H1 (cell line): Measurements from ENCODE around the gene DNASE1. TPM values are rescaled to one million over a fixed set of nuclear protein-coding genes. Genes with fewer than 3 reads are reported as not detected.

Experiments
- CTCF ChIA-PET: fragments of 300-600 bp; sonication (Branson Sonifier 250); formaldehyde crosslinking; loops from one replicate; lab custom pipeline; 2021; ENCODE audit not compliant: partially characterized antibody; lab: Charles Lee
- POLR2A ChIA-PET: fragments of 300-600 bp; sonication (Branson Sonifier 250); formaldehyde crosslinking; loops from one replicate; lab custom pipeline; 2021; ENCODE audit warnings: inconsistent platforms; ENCODE audit not compliant: partially characterized antibody; lab: Charles Lee
- DNase-seq, 2 experiments: peaks; one replicate each; pipeline versions ENCODE4 v3.0.0 to v3.0.0-alpha.2; 2010 to 2022; ENCODE audit warnings: low spot score in 2 of 2, low read depth in 1 of 2, mixed read lengths in 1 of 2
- FAIRE-seq: peaks from 2 replicates; lab custom pipeline; 2011; peaks lifted over from hg19 to GRCh38; lab: Jason Lieb, UNC
- H2AFZ ChIP-seq: 2 replicates; pipeline ENCODE4 v1.8.1; 2012; ENCODE audit warnings: low read length, inconsistent platforms
- H2AK5ac ChIP-seq: 2 replicates; pipeline ENCODE4 v1.6.1; 2013; ENCODE audit warnings: low read depth, low read length
- H2BK120ac ChIP-seq: replicated peaks from 2 replicates; pipeline ENCODE3; 2013; ENCODE audit warnings: low read depth, low read length, inconsistent platforms
- H2BK12ac ChIP-seq: 2 replicates; pipeline ENCODE4 v1.6.1; 2013; ENCODE audit warnings: low read depth, low read length
- H2BK15ac ChIP-seq: 2 replicates; pipeline ENCODE4 v1.6.1; 2013; ENCODE audit warnings: low read length
- H2BK20ac ChIP-seq: 2 replicates; pipeline ENCODE4 v1.6.1; 2013; ENCODE audit warnings: low read length
- H2BK5ac ChIP-seq: 2 replicates; pipeline ENCODE4 v1.6.1; 2013; ENCODE audit warnings: low read depth, low read length
- H3K14ac ChIP-seq: 2 replicates; pipeline ENCODE4 v1.6.1; 2013; ENCODE audit warnings: inconsistent platforms; ENCODE audit not compliant: insufficient read length
- H3K18ac ChIP-seq: 2 replicates; pipeline ENCODE4 v1.6.1; 2013; ENCODE audit warnings: low read length; ENCODE audit errors: extremely low read depth
- H3K23ac ChIP-seq: 2 replicates; pipeline ENCODE4 v1.6.1; 2013; ENCODE audit warnings: inconsistent platforms; ENCODE audit not compliant: insufficient read length
- H3K23me2 ChIP-seq: 2 replicates; pipeline ENCODE4 v1.6.1; 2013; ENCODE audit warnings: low read depth, low read length
- H3K27ac ChIP-seq: 2 replicates; pipeline ENCODE4 v1.6.1; 2011; ENCODE audit warnings: low read depth, low read length, inconsistent platforms
- H3K27me3 ChIP-seq, 4 experiments: replicated peaks in 1 of 4; 1 replicate in 1 of 4; 2 replicates in 3 of 4; pipeline versions ENCODE4 v1.6.1 to v1.8.1; 2011 to 2013; ENCODE audit warnings: low read length in 3 of 4, mild to moderate bottlenecking in 3 of 4, inconsistent platforms in 2 of 4, mixed read lengths in 2 of 4, moderate library complexity in 1 of 4; ENCODE audit not compliant: control insufficient read depth in 3 of 4, insufficient read depth in 3 of 4; ENCODE audit errors: extremely low read depth in 1 of 4
- H3K36me3 ChIP-seq, 4 experiments: 2 replicates each; pipeline versions ENCODE4 v1.6.1 to v1.8.1; 2011 to 2013; ENCODE audit warnings: mild to moderate bottlenecking in 4 of 4, low read length in 3 of 4, moderate library complexity in 2 of 4, control low read depth in 1 of 4, inconsistent platforms in 1 of 4; ENCODE audit not compliant: insufficient read depth in 4 of 4, control insufficient read depth in 2 of 4
- H3K4ac ChIP-seq: replicated peaks from 2 replicates; pipeline ENCODE3; 2013; ENCODE audit warnings: low read length, low read depth, mixed read lengths, inconsistent platforms; ENCODE audit not compliant: insufficient read length
- H3K4me1 ChIP-seq, 4 experiments: replicated peaks in 1 of 4; 1 replicate in 1 of 4; 2 replicates in 3 of 4; pipeline versions ENCODE4 v1.6.1 to v1.8.1; 2011 to 2013; ENCODE audit warnings: low read length in 3 of 4, inconsistent platforms in 2 of 4, mixed read lengths in 1 of 4; ENCODE audit not compliant: insufficient read depth in 4 of 4, control insufficient read depth in 3 of 4
- H3K4me2 ChIP-seq, 2 experiments: 2 replicates each; pipeline versions ENCODE4 v1.6.1 to v1.8.1; 2011 to 2013; ENCODE audit warnings: low read depth in 2 of 2, low read length in 2 of 2, control low read depth in 1 of 2, inconsistent platforms in 1 of 2, mild to moderate bottlenecking in 1 of 2; ENCODE audit not compliant: insufficient read depth in 1 of 2
- H3K4me3 ChIP-seq, 4 experiments: fragments of 200-600, 300-600 bp in 1 of 4; sonication (generic), shearing (Covaris generic), sonication (Bioruptor Twin) in 1 of 4; 2 replicates each; pipeline versions ENCODE4 v1.5.1 to v1.8.1; 2011 to 2016; ENCODE audit warnings: low read length in 4 of 4, low read depth in 3 of 4, control low read depth in 2 of 4, inconsistent platforms in 2 of 4, mild to moderate bottlenecking in 2 of 4, mixed read lengths in 1 of 4, moderate library complexity in 1 of 4; ENCODE audit not compliant: insufficient read depth in 2 of 4; ENCODE audit errors: extremely low read depth in 1 of 4
- H3K56ac ChIP-seq: replicated peaks from 2 replicates; pipeline ENCODE3; 2013; ENCODE audit warnings: low read depth, mild to moderate bottlenecking, mixed read lengths, low read length, inconsistent platforms; ENCODE audit not compliant: insufficient read length
- H3K79me1 ChIP-seq: 2 replicates; pipeline ENCODE4 v1.6.1; 2013; ENCODE audit warnings: low read depth, low read length, control low read depth
- H3K79me2 ChIP-seq, 2 experiments: 2 replicates each; pipeline versions ENCODE4 v1.6.1 to v1.8.1; 2012 to 2013; ENCODE audit warnings: low read length in 2 of 2, mild to moderate bottlenecking in 2 of 2, inconsistent platforms in 1 of 2; ENCODE audit not compliant: insufficient read depth in 2 of 2, control insufficient read depth in 1 of 2
- H3K9ac ChIP-seq, 4 experiments: replicated peaks in 1 of 4; 1 replicate in 1 of 4; 2 replicates in 3 of 4; pipeline versions ENCODE4 v1.6.1 to v1.8.1; 2011 to 2013; ENCODE audit warnings: low read depth in 3 of 4, low read length in 3 of 4, control low read depth in 2 of 4, mild to moderate bottlenecking in 2 of 4, moderate library complexity in 2 of 4, inconsistent platforms in 1 of 4; ENCODE audit errors: extremely low read depth in 1 of 4
- H3K9me3 ChIP-seq, 2 experiments: 2 replicates each; pipeline versions ENCODE4 v1.6.1 to v1.8.1; 2012 to 2013; ENCODE audit warnings: mild to moderate bottlenecking in 2 of 2, moderate library complexity in 2 of 2, control low read depth in 1 of 2, inconsistent platforms in 1 of 2, low read depth in 1 of 2, low read length in 1 of 2, mixed read lengths in 1 of 2; ENCODE audit not compliant: insufficient read depth in 2 of 2
- H4K20me1 ChIP-seq, 2 experiments: replicated peaks in 1 of 2; 2 replicates each; pipeline versions ENCODE3 to v1.8.1; 2011 to 2013; ENCODE audit warnings: inconsistent platforms in 2 of 2, low read length in 2 of 2, mild to moderate bottlenecking in 1 of 2; ENCODE audit not compliant: insufficient read depth in 2 of 2, control insufficient read depth in 1 of 2
- H4K5ac ChIP-seq: 2 replicates; pipeline ENCODE4 v1.6.1; 2013; ENCODE audit warnings: low read length, low read depth, mixed read lengths, inconsistent platforms; ENCODE audit not compliant: insufficient read length
- H4K8ac ChIP-seq: 2 replicates; pipeline ENCODE4 v1.8.0; 2013; ENCODE audit warnings: mild to moderate bottlenecking, moderate library complexity, low read length, inconsistent platforms; ENCODE audit not compliant: insufficient read depth; ENCODE audit errors: extremely low read depth
- H4K91ac ChIP-seq: replicated peaks from 2 replicates; pipeline ENCODE3; 2013; ENCODE audit warnings: low read length, mixed read lengths, inconsistent platforms; ENCODE audit not compliant: insufficient read length
- CHD2 ChIP-seq: IDR thresholded peaks from 2 replicates; pipeline ENCODE4 v1.6.1; 2012; ENCODE audit warnings: low read length, improper control_type of control experiment
- NANOG ChIP-seq: IDR thresholded peaks from 2 replicates; pipeline ENCODE4 v1.6.1; 2011; ENCODE audit warnings: low read length, low read depth, mild to moderate bottlenecking, inconsistent platforms; ENCODE audit not compliant: insufficient read depth, poor library complexity, severe bottlenecking
- RAD21 ChIP-seq, 2 experiments: IDR thresholded peaks in 1 of 2; conservative IDR thresholded peaks in 1 of 2; 2 replicates each; pipeline ENCODE4 v1.6.1; 2011; ENCODE audit warnings: low read depth in 2 of 2, low read length in 2 of 2, improper control_type of control experiment in 1 of 2, inconsistent platforms in 1 of 2, mild to moderate bottlenecking in 1 of 2, moderate library complexity in 1 of 2
- TBP ChIP-seq: IDR thresholded peaks from 2 replicates; pipeline ENCODE4 v1.6.1; 2011; ENCODE audit warnings: low read depth, low read length, improper control_type of control experiment
- WGBS, 2 experiments: shearing (Covaris generic) in 1 of 2; methylation state at CpG; one replicate each; pipeline versions ENCODE4 v1.1.6 to v1.1.7; 2013 to 2015; ENCODE audit warnings: low lambda C conversion rate in 2 of 2, mixed read lengths in 2 of 2, inconsistent platforms in 1 of 2, low coverage in 1 of 2, missing lambda C conversion rate in 1 of 2; ENCODE audit not compliant: insufficient replicate concordance in 2 of 2, insufficient coverage in 1 of 2, insufficient read length in 1 of 2; ENCODE audit errors: extremely low coverage in 1 of 2, missing lambda C conversion rate in 1 of 2; 5-methylcytosine and 5-hydroxymethylcytosine counted together
- polyA plus RNA-seq, 7 experiments: library from polyadenylated mRNA; depleted of rRNA in 3 of 7; stranded (reverse) in 5 of 7; unstranded in 2 of 7; fragments of >200 nt in 5 of 7; fragments of 200-250 nt in 2 of 7; gene quantifications; 1 replicate in 5 of 7; 2 replicates in 1 of 7; 4 replicates in 1 of 7; pipeline versions ENCODE4 v1.2.1 to v1.2.3, GENCODE V29; 2011 to 2013; ENCODE audit warnings: missing spikeins in 2 of 7, mixed read lengths in 2 of 7
- total RNA-seq: library from RNA; stranded (reverse); fragmentation: NEBNext Ultra II Directional; extraction: Animal tissue kit (Norgen Biotek cat#: 25700); gene quantifications from 2 replicates; pipeline ENCODE4 v1.2.1, GENCODE V29; 2021
- TF ChIP-seq, protein P1 (sequence below), 3 experiments: IDR thresholded peaks; 1 replicate in 2 of 3; 2 replicates in 1 of 3; pipeline versions ENCODE4 v1.5.1 to v1.6.1; 2011; ENCODE audit warnings: low read length in 3 of 3, mild to moderate bottlenecking in 3 of 3, inconsistent platforms in 2 of 3, low read depth in 1 of 3, moderate library complexity in 1 of 3; ENCODE audit not compliant: insufficient read depth in 1 of 3; ENCODE audit errors: control extremely low read depth in 1 of 3

Gene DNASE1
- total and polyA plus RNA-seq, 2 of the 8 experiments (the other 6 are each of a cell fraction or from before 2014, with no cell fraction given) = 11.5 to 16.7 TPM

DNA sequence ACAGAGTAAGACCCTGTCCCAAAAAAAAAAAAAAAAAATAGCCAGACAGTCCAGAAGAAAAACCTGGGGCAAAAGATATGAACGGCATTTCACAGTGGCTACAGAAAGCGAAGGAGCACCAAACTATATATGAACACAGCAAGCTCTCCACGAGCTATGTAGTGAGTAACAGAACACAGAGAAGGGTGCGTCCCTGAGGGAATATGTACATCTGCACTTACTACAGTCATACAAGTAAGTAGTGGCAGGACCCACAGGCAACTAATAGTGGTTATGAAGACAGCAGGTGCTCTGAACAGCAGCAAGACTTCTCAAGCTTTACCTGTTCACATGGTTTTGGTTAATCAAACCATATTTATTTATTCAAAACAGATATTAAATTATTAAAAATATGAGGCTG, 47.0 kb downstream of the DNASE1 start:
- Histone ChIP-seq H3K9me3 (no peaks in the 10 kb centered on the region), H4K20me1 (peaks cover 2% of the 10 kb centered on the region in 2 experiments), H3K27ac (no peak overlapping the region), H4K5ac (no peak overlapping the region), H3K79me1 (peaks cover 11% of the 10 kb centered on the region; the same call in 1 of the 2 replicates), H3K4ac (no peak overlapping the region), H3K23me2 (no peaks in the 10 kb centered on the region), H3K18ac (no peak overlapping the region), H2BK5ac (no peak overlapping the region; the same call in 1 of the 2 replicates), H3K9ac (no peak overlapping the region), H2BK12ac (no peak overlapping the region), H4K91ac (no peak overlapping the region), H2BK120ac (no peak overlapping the region), H2BK15ac (no peak overlapping the region), H3K56ac (no peak overlapping the region), H3K27me3 (no peaks in the 10 kb centered on the region), H2AFZ (no peak overlapping the region), H2AK5ac (no peak overlapping the region), H3K4me1 (no peaks in the 10 kb centered on the region), H3K4me2 (no peak overlapping the region), H4K8ac (no peak overlapping the region), H3K79me2 (peaks cover 0 to 71% of the 10 kb centered on the region in 2 experiments; a peak in 2 of 4 replicates), H3K14ac (no peak overlapping the region), H3K36me3 (peaks cover 0 to 1% (median 0%) of the 10 kb centered on the region in 4 experiments; a peak in 2 of 8 replicates), H3K4me3 (no peak overlapping the region), H2BK20ac (no peak overlapping the region), H3K23ac (no peak overlapping the region)
- no peak for DNase-seq
- ChIA-PET CTCF (interaction anchor here (0.6 to 3.1 kb wide), 3 partner anchors 11 to 38 kb away, joined by 3 to 20 read pairs (median 3); partner anchors contain the start of gene TRAP1), POLR2A (interaction anchor here (1.5 kb wide), 1 partner anchor 15 kb away, joined by 5 read pairs; no protein-coding TSS in a partner anchor)
- FAIRE-seq = no peak
- TF ChIP-seq RAD21 (IDR thresholded peaks at IDR 0.05 in 1 of 2, conservative IDR thresholded peaks at IDR 0.05 in 1 of 2; ENCODE audit: low read depth in 2 of 2, low read length in 2 of 2) (no peak), NANOG (no peak), CHD2 (no peak), TBP (no peak)
- TF ChIP-seq, protein P1, sequence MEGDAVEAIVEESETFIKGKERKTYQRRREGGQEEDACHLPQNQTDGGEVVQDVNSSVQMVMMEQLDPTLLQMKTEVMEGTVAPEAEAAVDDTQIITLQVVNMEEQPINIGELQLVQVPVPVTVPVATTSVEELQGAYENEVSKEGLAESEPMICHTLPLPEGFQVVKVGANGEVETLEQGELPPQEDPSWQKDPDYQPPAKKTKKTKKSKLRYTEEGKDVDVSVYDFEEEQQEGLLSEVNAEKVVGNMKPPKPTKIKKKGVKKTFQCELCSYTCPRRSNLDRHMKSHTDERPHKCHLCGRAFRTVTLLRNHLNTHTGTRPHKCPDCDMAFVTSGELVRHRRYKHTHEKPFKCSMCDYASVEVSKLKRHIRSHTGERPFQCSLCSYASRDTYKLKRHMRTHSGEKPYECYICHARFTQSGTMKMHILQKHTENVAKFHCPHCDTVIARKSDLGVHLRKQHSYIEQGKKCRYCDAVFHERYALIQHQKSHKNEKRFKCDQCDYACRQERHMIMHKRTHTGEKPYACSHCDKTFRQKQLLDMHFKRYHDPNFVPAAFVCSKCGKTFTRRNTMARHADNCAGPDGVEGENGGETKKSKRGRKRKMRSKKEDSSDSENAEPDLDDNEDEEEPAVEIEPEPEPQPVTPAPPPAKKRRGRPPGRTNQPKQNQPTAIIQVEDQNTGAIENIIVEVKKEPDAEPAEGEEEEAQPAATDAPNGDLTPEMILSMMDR (IDR thresholded peaks at IDR 0.05; ENCODE audit: control extremely low read depth in 1 of 3, insufficient read depth in 1 of 3, low read depth in 1 of 3, low read length in 3 of 3) = no peak
- 90% methylated on average over 4 of the region's 4 CpGs; no CpG with 5 or more reads in 1 of the 2 experiments for WGBS, 2 experiments
